Stimulated activated CD8-positive, alpha-beta memory T cell treated with anti-CD3 and anti-CD28 coated beads, Interleukin-2, amount 100 ng/mL, for 1 hour (primary cell): ENCODE results near the gene C17orf67.

ENCODE experiments used
- DNase-seq, 2 donors: peaks; one replicate each; pipeline ENCODE4 v3.0.0-alpha.2; 2020; ENCODE audit warnings: low read depth in 2 of 2

Gene C17orf67, protein sequence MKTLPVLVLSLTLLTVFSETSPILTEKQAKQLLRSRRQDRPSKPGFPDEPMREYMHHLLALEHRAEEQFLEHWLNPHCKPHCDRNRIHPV

GRCh38 chr17:56833809-56834379 is at the start of gene C17orf67, which contains the start of gene DGKE:
TSS of gene C17orf67 (minus strand) at chr17:56833920. CDS start at chr17:56815810, 18,110 bp downstream.
TSS of gene DGKE (plus strand) at chr17:56834151. CDS start at chr17:56834796, 645 bp downstream.
- peak; percentile 98 to 99 for DNase-seq

DNA sequence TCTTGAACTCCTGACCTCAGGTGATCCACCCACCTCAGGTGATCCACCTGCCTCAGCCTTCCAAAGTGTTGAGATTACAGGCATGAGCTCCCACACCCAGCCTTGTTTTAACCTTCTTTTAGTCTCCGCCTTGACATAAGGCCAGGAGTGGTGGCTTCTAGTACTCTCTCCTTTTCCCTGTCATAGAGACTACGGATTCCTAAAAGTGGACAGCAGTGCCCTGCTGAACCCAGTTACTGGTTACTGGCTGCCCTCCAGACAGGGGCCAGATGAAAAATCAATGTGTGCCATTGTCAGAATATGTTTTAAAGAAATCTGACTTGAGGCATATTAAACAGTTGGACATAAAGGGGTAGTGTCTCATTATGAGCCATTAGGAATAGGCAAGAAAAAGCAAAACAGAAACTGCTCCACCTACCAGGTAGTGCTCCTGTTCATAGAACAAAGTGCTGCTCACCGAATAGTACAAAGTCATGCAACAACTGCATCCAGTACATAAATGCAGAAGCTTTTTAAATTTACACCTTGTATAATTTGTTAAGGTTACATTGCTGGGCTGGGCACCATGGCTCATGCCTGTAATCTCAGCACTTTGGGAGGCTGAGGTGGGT is 48.1 kb upstream of the C17orf67 start:
- no peak for DNase-seq

GRCh38 chr17:56880571-56880970 is 46.9 kb upstream of the C17orf67 start:
- DNase-seq = no peak

DNA sequence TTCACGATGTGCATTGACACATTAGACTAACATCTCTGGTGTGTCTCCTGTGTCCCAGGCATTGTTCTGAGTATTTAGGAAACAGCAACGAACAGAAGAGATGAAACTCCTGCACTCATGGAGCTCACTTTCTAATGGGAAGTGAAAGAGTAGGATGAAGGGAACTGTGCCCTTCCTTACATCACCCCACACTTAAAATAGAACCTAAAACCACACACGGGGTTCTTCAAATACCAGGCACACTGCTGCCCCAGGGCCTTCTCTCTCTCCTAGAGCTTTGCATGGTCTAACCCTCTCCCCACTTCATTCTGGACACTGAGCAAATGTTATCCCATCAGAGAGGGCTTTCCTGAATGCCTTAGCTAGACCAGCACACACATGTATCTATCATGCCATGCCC is 46.4 kb upstream of the C17orf67 start:
- no peak for DNase-seq

DNA sequence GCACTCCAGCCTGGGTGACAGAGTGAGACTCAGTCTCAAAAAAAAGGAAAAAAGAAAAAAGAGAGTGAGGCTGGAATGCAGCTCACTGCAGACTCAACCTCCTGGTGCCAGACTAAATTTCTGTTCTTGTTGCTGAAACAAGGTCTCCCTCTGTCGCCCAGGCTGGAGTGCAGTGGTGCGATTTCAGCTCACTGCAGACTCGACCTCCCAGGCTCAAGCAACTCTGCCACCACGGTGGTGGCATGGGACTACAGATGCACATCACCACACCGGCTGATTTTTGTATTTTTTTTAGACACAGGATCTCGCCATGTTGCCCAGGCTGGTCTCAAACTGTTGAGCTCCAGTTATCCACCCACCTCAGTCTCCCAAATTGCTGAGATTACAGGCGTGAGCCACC is 45.6 kb upstream of the C17orf67 start:
- no peak for DNase-seq

DNA sequence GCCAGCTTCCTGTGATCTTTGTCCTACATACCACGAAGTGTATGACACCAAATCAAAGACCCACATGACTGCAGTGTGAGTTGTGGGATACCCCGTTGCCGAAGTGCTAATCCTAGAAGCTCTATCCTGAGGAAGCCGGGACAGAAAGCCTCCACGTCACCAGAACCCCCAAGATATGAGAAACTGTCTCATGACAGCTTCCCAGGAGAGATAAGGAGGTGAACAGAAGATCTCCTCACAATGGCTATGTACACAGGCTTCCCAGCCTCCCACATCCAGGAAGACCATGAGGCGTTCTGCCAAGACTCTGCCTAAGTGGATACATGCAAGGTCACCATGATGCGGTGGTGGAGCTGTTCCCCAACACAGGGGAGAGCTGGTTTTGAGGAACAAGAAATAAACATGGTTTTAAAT is 43.1 kb upstream of the C17orf67 start:
- DNase-seq = no peak

- no peak for DNase-seq
Measured at GRCh38 chr17:56870081-56870651, 36.4 kb upstream of the C17orf67 start.

GRCh38 chr17:56868716-56869115 is 35.0 kb upstream of the C17orf67 start:
- DNase-seq = no peak

GRCh38 chr17:56867948-56868376 is 34.2 kb upstream of the C17orf67 start:
- no peak for DNase-seq

GRCh38 chr17:56866496-56866895 is 32.8 kb upstream of the C17orf67 start:
- DNase-seq = no peak

DNA sequence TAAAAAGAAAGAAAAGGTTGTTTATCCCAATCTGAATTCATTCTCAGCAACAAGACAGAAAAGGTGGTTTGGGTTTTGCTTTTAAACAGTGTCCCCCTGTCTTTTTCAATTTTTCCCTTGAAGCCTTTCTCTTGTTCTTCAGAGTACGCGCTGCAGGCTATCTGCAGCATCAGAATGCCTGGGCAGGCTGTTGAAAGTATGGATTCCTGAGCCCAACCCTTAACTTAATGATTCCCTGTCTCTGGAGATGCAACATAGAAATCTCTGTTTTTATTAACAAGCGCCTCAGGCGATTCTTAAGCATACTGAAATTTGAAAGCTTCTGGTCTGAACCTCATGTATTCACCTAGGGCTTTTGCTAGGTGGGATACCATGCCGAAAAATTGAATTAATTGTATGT is 32.4 kb upstream of the C17orf67 start:
- DNase-seq = no peak

GRCh38 chr17:56863974-56864373 is 30.3 kb upstream of the C17orf67 start:
- no peak for DNase-seq

DNA sequence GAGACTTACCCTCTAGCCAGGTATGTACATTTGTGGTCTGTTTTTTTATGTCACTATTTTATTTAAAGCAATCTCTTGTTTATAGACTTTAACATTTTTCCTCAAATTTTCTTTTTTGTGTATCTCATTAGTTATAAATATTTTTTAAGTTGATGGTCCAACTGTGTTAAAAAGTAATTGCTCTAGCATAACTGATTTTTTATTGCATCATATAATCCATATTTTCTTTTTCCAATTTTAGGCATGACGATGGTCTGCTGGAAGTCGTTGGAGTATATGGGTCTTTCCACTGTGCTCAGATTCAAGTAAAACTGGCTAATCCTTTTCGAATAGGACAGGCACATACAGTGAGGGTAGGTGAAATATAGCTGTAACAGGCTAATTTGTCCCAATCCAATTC is 28.2 kb upstream of the C17orf67 start:
- DNase-seq = no peak

- DNase-seq = no peak
Measured at GRCh38 chr17:56851008-56851407, 17.3 kb upstream of the C17orf67 start.

- DNase-seq = no peak
Measured at GRCh38 chr17:56850591-56850990, 16.9 kb upstream of the C17orf67 start.

- DNase-seq = no peak
Measured at GRCh38 chr17:56849131-56849530, 15.4 kb upstream of the C17orf67 start.

DNA sequence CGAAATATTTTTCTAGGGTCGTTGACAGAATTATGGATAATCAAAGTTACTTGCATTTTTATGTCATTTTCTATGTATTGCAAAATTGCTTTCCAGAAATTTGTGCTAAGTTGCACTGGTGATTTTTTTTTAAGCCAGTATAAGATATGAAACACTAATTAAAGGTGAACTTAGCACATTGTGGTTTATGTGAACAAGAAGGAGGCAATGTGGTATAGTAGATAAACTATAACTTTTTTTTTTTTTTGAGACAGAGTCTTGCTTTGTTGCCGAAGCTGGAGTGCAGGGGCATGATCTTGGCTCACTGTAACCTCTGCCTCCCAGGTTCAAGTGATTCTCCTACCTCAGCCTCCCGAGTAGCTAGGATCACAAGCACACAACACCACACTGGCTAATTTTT is 13.4 kb upstream of the C17orf67 start:
- DNase-seq = no peak

- no peak for DNase-seq
Measured at GRCh38 chr17:56845934-56846333, 12.2 kb upstream of the C17orf67 start.

DNA sequence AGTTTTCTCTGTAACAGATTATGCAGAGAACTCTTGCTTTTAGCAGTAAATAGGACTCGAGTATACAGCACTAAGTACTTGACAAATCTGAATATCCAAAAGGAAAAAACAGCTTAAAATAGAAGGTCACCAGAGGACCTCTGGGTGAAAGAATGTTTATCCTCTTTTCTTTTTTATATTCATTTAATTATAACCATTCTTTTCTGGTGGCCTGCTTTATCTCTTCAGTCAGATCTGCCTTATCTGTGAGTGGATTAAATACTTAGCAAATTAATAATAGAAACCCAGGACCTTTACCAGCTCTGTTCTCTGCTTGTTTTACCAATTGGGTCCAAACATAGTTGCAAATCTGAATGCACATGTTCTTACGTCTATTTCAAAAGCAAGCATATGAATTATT is 8.9 kb upstream of the C17orf67 start:
- no peak for DNase-seq

DNA sequence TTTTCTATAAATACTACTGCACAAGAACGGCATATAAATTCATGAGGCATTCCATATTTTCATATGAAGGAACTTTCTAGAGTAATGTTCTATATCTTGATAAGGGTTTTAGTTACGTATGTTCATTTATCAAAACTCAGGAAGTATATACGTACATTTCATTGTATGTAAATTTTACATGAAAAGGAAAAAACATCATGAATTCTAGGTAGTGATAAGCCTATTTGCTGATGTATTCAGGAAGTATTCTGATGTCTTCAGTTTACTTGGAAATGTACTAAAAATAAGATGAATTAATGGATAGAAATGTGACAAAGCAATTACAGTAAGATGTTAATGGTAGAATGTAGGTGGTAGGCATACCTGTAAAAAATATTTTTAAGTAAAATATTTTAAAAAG is 5.0 kb upstream of the C17orf67 start:
- DNase-seq = no peak

DNA sequence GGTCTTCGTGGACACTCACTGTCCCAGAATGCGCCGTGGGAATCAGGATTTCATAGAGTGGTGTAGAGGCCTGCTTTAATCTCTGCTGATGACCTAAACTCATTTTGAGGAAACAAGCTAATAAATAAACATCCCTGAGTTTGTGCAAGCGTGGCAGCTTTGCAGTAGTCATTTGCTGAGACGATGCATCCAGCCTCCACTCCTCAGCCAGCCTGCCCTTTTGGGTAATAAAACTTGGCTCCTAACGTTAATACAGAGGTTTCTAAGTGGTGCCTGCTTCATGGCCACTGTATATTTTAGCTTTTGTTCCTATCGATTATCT is 1.5 kb upstream of the C17orf67 start:
- DNase-seq = no peak

DNA sequence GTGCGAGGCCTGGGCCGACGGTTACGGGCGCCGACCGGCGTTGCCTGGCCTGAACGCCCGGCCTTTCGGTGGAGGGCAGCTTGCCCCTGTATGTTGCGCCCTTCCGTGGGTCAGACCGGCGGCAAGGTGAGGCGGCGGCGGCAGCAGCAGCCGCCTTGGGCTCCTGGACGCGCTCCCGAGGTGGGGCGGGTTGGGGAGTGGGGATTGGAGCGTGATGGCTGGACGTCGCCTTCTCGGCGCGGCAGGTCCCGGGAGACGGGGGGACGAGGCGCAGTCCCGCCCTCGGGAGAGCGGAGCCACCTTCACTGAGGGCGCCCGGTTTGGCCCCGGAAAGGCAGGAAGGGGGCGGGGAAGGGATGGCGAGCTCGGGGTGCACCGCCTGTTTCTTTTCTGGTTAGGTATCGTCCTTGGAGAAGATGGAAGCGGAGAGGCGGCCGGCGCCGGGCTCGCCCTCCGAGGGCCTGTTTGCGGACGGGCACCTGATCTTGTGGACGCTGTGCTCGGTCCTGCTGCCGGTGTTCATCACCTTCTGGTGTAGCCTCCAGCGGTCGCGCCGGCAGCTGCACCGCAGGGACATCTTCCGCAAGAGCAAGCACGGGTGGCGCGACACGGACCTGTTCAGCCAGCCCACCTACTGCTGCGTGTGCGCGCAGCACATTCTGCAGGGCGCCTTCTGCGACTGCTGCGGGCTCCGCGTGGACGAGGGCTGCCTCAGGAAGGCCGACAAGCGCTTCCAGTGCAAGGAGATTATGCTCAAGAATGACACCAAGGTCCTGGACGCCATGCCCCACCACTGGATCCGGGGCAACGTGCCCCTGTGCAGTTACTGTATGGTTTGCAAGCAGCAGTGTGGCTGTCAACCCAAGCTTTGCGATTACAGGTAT is 902 bp upstream of the C17orf67 start:
- DNase-seq = peak; percentile 51 to 53
